Activated T-cell treated with anti-CD3 and anti-CD28 coated beads, Interleukin-2, amount 50 U/mL, for 24 hours (primary cell): ENCODE measurements around the gene NSG1.

Experiments used
- DNase-seq: peaks from one replicate; pipeline ENCODE4 v3.0.0-alpha.2; 2020
- H3K27ac Mint-ChIP-seq: 2 replicates; pipeline ENCODE4 v1.8.0; 2020; ENCODE audit warnings: mild to moderate bottlenecking, mixed read lengths
- H3K27me3 Mint-ChIP-seq: 2 replicates; pipeline ENCODE4 v1.8.0; 2020; ENCODE audit warnings: mixed read lengths
- H3K36me3 Mint-ChIP-seq: 2 replicates; pipeline ENCODE4 v1.8.0; 2020; ENCODE audit warnings: low read depth, mixed read lengths
- H3K4me1 Mint-ChIP-seq: 2 replicates; pipeline ENCODE4 v1.8.0; 2020; ENCODE audit warnings: low read depth, mixed read lengths
- H3K4me3 Mint-ChIP-seq: 2 replicates; pipeline ENCODE4 v1.8.0; 2020; ENCODE audit warnings: mild to moderate bottlenecking, moderate library complexity, mixed read lengths
- H3K9me3 Mint-ChIP-seq: 2 replicates; pipeline ENCODE4 v1.8.0; 2020; ENCODE audit warnings: mixed read lengths

NSG1 gene

DNA sequence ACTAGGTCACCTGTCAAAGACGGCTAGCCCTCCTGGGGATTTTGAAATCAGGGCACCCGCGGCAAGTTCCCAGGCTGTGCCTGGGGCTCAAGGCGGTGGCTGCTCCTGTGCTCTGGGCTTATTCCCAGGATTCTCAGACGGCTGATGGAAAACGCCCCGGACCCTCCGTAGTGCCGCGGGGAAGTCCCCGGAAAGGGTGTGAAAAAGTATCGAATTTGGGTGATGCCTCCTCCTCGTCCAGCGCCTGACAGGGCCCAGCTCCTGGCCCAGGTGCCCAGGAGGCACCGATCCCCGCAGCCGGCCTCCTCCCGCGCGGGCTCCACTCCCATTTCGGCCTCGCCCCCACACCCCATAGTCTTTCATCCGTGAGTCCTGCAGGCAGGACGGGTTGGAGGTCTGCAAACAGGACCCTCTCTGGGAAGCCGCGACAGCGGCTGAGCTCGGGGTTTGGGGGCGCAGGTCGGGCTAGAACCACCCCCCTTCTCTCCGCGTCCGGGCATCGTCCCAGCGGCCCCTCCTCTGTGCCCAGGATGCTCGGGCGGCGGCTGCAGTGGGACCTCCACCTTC lies 1.1 kb upstream of the NSG1 start:
- Mint-ChIP-seq H3K4me1 (peaks cover 10% of the 10 kb centered on the region), H3K27me3 (peaks cover 56% of the 10 kb centered on the region), H3K9me3 (no peaks in the 10 kb centered on the region), H3K4me3 (peak overlapping the region; percentile 71), H3K27ac (no peak overlapping the region), H3K36me3 (no peaks in the 10 kb centered on the region)
- DNase-seq: no peak

DNA sequence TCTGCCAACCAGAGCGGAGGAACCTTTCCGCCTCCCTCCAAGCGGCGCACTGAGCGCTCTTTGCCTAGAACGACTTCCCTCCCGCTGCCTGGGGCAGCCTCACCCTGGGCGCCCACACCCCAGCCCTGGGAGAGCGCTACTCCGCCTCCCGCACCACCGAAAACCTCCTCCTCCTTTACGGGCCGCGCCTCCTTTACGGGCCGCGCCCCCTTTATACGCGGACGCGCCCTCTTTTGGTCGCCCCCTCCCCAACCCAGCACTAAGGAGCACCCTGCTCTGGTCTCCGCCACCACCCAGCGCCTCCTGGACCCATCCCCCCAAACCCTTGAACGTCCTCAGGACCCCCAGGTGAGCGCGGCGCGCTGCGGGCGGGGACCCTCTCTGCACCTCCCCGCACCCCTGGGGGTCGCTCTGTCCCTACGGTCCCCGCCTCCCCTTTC lies 586 bp upstream of the NSG1 start:
- Mint-ChIP-seq H3K27me3 (peaks cover 56% of the 10 kb centered on the region), H3K9me3 (no peaks in the 10 kb centered on the region), H3K27ac (no peak overlapping the region), H3K36me3 (no peaks in the 10 kb centered on the region), H3K4me1 (peaks cover 10% of the 10 kb centered on the region), H3K4me3 (peak overlapping the region; percentile 71)
- peak; percentile 38 for DNase-seq

DNA sequence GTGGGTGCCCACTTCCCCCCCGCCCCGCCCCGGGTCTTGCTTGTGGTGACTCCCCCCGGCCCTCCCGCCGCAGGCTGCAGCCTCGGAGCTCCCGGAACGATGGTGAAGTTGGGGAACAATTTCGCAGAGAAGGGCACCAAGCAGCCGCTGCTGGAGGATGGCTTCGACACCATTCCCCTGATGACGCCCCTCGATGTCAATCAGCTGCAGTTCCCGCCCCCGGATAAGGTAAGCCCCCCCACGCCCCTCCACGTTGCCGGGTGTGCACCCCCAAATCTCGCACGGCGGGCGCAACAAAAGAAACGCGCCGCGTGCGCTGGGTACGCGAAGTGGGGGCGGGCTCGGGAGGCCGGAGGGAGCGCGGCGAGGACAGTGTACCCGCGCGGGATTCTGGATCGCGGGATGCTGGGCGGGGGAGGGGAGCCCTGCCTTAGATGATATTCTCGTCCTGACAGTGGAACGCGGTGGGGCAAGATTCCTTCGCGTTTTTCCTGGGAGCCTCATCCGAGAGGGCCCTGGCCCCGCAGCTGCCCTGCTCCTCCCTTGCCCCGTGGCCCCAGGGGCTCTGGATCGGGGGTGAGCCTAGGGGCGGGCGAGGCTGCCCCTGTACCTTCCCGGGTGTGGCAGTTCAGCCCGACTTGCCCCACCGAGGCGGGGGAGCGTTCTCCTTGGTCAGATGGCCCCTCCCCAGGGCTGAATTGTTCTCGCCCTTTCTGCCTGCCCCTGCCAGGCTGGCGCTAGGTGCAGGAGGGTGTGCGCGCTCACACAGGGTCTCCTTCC lies 819 bp downstream of the NSG1 start:
- DNase-seq: peak; percentile 34
- Mint-ChIP-seq H3K4me3 (peak overlapping the region; percentile 53), H3K9me3 (no peaks in the 10 kb centered on the region), H3K27me3 (peaks cover 56% of the 10 kb centered on the region), H3K36me3 (no peaks in the 10 kb centered on the region), H3K4me1 (peaks cover 10% of the 10 kb centered on the region), H3K27ac (no peak overlapping the region)

DNA sequence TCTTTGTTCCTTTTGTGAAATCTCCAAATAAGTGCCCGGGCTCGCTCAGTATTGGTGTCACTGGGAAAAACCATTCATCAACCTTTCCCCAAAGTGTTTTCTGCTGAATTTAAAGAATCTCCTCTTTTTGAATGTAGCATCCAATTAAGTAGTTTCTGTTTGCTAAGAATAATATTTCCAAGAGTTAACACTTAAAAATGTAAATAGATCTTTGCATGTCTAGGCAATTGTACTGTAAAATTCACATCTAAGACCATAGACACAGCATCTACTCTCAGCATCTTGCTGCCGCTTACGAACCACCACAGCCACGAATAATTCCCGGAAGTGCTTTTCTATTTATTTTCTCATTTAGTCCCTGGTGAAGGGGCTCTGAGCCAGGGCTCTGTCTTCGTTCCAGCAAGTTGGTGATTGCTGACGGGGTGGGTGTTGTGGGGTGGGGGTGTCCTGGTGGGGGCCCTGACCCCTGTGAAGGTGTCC lies 1.4 kb downstream of the NSG1 start:
- Mint-ChIP-seq H3K27ac (no peak overlapping the region), H3K36me3 (no peaks in the 10 kb centered on the region), H3K27me3 (peaks cover 54% of the 10 kb centered on the region), H3K9me3 (no peaks in the 10 kb centered on the region), H3K4me1 (peaks cover 10% of the 10 kb centered on the region), H3K4me3 (peak overlapping the region; percentile 53)
- no peak for DNase-seq

DNA sequence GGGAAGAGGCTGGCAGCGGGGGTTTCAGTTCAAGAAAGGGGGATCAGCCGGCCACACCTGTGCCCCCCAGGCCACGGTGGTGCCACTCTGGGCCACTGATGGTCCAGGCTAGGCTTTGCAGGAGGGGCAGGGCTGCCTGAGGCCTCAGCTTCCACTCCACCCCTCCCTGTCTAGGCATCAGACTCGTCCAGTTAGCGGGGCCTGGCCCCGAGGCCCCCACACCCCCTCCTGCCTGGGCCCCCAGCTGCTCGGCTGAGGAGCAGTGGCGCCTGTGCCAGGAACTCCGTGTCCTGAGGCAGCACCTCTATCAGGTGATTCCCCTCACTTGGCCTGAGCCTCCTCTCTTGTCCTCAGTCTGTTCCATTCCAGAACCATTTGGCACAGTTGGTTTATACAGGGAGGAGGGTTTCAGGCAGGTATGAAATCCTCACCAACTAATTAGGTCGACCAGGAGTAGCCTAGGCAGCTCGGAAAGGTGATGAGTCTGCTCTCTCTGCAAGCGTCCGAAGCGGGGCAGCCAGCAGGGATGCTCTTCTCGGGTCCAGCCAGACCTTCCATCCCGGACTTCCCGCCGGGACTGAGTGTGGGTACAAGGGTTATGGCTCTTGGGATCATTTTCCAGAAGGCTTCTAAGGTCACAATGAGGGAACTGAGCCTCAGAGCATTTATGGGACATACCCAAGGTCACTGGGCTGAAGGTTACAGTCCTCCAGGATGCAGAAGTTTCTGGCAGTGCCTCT lies 2.1 kb downstream of the NSG1 start:
- Mint-ChIP-seq H3K36me3 (no peaks in the 10 kb centered on the region), H3K27me3 (peaks cover 49% of the 10 kb centered on the region), H3K4me1 (peaks cover 10% of the 10 kb centered on the region), H3K9me3 (no peaks in the 10 kb centered on the region), H3K4me3 (no peak overlapping the region), H3K27ac (no peak overlapping the region)
- DNase-seq: no peak

DNA sequence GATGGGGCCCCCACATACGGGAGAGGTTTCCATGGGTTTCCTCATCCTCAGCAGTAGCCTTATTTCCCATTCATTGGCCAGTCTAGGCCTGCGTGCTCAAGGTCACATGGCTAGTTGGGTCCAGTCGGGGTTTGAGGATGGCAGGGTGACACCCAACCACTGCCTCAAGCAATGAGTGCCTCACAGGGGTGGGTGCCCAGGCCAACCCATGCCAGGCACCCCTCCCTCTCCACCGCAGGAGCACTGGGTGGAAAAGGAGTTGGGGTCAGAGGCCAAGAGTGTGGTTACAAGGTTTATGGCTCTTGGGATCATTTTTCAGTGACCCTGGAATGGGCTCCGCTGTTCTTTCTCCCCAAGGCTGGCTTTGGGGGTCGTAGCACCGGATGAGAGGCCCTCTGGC lies 3.1 kb downstream of the NSG1 start:
- H3K4me1 Mint-ChIP-seq: peaks cover 10% of the 10 kb centered on the region
- no peak overlapping the region for H3K27ac Mint-ChIP-seq
- H3K36me3 Mint-ChIP-seq: no peaks in the 10 kb centered on the region
- no peaks in the 10 kb centered on the region for H3K9me3 Mint-ChIP-seq
- peaks cover 39% of the 10 kb centered on the region for H3K27me3 Mint-ChIP-seq
- H3K4me3 Mint-ChIP-seq: no peak overlapping the region
- no peak for DNase-seq

DNA sequence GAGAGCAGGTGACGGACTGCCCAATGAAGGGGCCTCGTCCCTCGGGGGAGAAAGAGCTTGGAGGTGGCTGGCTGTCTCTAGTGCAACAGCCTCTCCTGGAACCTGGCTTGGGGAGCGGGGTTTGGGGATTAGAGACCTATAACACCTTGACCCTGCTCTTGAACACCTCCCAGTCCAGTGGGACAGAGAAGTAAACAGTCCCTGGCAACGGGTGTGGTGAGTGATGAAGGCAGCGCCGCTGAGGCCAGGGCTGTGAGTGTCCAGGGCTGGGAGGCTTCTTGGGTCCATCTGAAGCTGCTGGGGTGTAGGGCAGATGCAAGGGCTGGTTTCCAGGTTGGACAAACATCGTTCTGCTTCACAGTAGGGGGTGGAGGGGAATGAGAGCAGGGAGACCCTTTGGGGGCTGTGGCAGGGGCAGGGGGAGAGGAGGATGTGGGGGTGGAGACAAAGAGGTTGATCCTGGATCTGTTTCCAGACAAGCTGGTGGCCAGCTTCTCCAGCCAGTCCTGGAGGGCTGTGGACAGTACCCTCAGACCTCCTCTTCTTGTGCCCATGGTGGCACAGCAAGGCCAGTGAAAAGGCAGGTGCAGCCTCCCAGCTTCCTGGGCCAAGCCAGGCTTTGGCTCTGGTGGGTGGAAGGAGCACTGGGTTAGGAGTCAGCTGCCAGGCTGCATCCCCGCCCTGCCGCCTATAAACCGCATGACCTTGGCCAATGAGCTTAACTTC lies 3.8 kb downstream of the NSG1 start:
- H3K9me3 Mint-ChIP-seq: no peaks in the 10 kb centered on the region
- no peak for DNase-seq
- H3K36me3 Mint-ChIP-seq: no peaks in the 10 kb centered on the region
- H3K27ac Mint-ChIP-seq: no peak overlapping the region
- H3K27me3 Mint-ChIP-seq: peaks cover 34% of the 10 kb centered on the region
- no peak overlapping the region for H3K4me3 Mint-ChIP-seq
- H3K4me1 Mint-ChIP-seq: peaks cover 10% of the 10 kb centered on the region

DNA sequence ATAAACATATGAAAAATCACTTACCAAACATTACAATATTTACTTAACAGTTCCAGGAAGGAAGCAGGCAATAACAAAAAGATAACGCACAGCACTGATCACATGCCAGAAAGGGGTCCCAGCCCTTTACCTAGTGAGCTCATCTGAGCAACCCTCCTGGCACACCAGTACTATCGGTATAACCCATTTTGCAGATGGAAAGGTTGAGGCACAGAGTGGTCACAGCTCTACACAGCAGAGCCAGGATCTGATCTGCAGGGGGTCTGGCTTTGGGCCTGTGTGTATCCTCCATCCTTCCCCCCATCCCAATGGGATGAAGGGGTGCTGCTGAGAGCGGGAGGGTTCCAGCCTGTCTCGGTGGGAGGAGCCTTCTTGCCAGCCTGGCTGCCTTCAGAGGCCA lies 5.0 kb downstream of the NSG1 start:
- peaks cover 25% of the 10 kb centered on the region for H3K27me3 Mint-ChIP-seq

DNA sequence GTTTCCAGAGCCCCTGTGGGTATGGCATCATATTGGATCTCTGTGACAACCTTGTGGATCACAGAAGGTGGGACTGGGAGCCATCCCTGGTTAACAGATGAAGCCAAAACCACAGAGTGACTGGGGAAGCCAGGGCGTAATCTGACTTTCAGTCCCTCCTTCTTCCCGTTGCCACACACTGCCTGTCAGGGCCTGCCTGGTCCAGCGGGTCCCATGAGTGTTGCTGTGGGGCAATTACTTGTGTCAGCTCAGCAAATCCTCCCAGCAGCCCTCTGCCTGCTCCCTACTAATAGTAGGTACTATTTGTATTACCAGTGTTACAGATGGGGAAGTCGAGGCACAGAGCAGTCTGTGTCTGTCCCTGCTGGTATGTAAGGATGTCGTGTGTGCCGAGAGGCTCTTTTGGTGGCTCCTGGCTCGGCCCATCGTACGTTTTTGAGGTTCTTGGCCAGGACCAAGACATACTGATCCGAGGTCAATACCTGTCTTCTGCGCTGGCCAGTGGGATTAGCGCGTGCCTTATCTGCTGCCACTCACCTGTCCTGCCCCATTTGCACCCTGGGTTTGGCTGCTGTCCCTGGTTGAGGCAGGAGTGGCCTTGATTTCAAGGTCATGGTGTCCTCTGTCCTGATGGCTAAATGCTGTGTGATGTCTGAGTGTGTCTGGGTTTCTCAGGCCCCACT lies 5.7 kb downstream of the NSG1 start:
- Mint-ChIP-seq H3K4me3 (no peak overlapping the region), H3K9me3 (no peaks in the 10 kb centered on the region), H3K27ac (no peak overlapping the region), H3K36me3 (peaks cover 2% of the 10 kb centered on the region), H3K4me1 (peaks cover 5% of the 10 kb centered on the region), H3K27me3 (peaks cover 24% of the 10 kb centered on the region)
- no peak for DNase-seq

More for the DNA sequence above, 5.0 kb downstream of the NSG1 start:
- H3K9me3 Mint-ChIP-seq: no peaks in the 10 kb centered on the region
- peaks cover 5% of the 10 kb centered on the region for H3K4me1 Mint-ChIP-seq
- H3K4me3 Mint-ChIP-seq: no peak overlapping the region
- no peak for DNase-seq
- no peaks in the 10 kb centered on the region for H3K36me3 Mint-ChIP-seq
- no peak overlapping the region for H3K27ac Mint-ChIP-seq

DNA sequence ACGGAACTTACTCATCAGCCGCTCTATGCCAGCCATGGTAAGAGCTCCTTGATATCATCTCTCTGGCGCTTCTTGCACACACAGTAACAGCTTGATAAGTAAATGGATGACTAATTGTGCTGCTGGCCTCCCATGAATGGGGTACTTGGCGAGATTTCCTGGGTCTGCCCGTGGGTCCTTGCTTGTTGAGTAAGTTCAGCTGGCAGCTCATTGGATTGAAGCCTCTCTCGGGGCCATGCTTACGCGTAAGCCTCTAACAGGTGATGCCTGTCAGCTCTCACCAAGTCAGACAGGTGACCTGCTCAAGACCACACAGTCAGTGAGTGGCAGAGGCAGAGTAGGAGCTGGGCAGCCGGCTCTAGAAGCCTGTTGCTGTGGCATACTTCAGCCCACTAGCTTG lies 7.7 kb downstream of the NSG1 start:
- Mint-ChIP-seq H3K27ac (no peak overlapping the region), H3K9me3 (no peaks in the 10 kb centered on the region), H3K27me3 (peaks cover 7% of the 10 kb centered on the region), H3K4me1 (no peaks in the 10 kb centered on the region), H3K4me3 (no peak overlapping the region), H3K36me3 (peaks cover 2% of the 10 kb centered on the region)
- DNase-seq: no peak

DNA sequence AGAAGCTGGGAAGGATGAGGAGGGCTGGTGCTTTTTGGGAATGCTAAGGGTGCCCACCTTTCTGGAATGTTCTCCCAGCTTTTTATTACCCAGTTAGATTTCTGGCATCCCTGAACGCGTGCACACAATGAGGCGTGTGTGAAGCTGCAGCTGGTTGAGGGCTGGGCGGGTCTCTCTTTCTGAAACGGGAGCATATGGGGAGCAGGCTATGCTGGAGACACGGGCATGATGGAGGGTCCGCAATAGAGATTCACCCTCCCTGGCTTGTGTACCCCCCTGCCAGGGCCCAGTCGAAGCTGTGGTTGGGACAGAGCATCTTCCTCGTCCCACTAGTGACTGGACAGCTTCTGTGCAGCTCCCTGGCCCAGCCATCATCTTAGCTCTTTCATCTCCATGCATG lies 8.5 kb downstream of the NSG1 start:
- DNase-seq: no peak
- Mint-ChIP-seq H3K27ac (no peak overlapping the region), H3K4me1 (no peaks in the 10 kb centered on the region), H3K9me3 (no peaks in the 10 kb centered on the region), H3K27me3 (peaks cover 4% of the 10 kb centered on the region), H3K36me3 (peaks cover 2% of the 10 kb centered on the region), H3K4me3 (no peak overlapping the region)

DNA sequence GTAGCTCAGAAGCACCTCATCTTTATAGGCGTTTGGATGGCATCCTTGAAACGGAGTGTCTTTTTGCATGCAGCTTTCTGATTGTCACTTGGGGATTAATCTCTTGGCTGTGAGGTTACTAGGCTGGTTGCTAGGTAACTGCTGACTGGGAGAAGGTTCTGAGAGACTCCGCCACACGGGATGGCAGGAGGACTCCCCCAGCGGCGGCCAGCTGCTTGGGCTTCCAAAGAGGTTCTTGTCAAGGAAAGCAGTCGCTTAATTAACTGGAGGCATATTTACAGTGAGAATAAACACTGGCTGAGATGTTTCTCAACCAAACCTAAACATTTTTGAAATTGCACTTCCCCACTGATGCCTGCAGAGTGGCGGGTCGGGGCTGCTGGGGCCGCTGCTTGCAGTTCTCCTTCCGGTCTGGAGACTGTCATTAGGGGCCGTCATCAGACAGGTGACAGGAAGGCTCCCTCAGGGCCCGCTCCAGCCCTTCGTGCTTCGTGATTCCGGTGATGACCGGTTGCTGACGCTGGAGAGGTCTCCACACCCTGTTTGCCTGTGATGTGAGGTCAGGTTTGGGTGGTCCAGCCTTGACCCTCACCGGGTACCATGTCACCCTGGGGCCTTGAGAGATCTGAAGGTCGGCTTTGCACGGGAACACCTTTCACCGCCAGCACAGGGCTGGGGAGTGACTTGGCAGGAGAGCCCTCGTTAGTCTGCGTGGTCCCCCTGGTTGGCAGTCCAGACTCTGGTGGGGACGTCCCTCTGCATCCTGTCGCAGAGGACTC lies 9.1 kb downstream of the NSG1 start:
- Mint-ChIP-seq H3K4me1 (no peaks in the 10 kb centered on the region), H3K9me3 (no peaks in the 10 kb centered on the region), H3K36me3 (peaks cover 2% of the 10 kb centered on the region), H3K27me3 (no peaks in the 10 kb centered on the region), H3K4me3 (no peak overlapping the region), H3K27ac (no peak overlapping the region)
- no peak for DNase-seq

DNA sequence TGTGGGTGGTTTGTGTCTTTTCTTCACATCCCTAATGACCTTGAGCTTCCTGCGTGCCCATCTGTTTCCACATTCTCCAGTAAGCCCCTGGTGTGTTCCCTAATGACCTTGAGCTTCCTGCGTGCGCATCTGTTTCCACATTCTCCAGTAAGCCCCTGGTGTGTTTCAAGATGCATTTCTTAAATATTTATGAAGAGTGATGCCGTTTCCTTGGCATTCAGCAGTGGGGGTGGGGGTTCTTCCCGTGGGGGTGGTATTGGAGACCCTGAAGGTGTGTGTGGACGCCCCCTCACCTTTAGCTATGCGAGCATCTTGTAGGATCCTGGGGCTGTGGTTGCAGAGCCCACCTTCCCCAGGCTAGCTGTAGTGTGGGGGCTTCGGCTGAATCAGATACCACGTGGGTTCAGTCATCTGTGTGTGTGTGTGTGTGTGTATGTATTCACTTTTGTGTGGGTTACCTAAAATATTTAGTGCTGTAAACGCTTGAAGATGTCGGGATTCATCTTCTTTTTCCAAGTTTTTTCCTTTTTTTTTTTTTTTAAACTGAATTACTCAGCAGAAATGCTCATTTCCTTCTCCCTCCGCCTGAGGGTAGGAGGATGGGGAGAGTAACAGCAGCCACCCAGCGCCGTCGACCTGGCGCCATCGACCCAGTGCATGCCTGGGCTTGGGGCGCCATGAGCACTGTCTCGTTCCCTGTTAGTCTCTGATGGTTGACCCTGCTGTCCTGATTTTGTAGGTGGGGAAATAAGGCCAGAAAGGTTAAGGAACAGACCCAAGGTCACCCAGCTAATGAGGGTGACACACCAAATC lies 9.9 kb downstream of the NSG1 start:
- H3K4me1 Mint-ChIP-seq: no peaks in the 10 kb centered on the region
- peaks cover 2% of the 10 kb centered on the region for H3K36me3 Mint-ChIP-seq
- DNase-seq: no peak
- H3K27ac Mint-ChIP-seq: no peak overlapping the region
- no peak overlapping the region for H3K4me3 Mint-ChIP-seq
- H3K27me3 Mint-ChIP-seq: no peaks in the 10 kb centered on the region
- H3K9me3 Mint-ChIP-seq: no peaks in the 10 kb centered on the region
